Transverse colon (tissue), 4 donors: ENCODE measurements around the gene TBL3. TPM values are rescaled to one million over a fixed set of nuclear protein-coding genes. Genes with fewer than 3 reads are reported as not detected.

Experiments used
- DNase-seq: peaks from one replicate; pipeline ENCODE4 v3.0.0-alpha.2; 2019
- H3K27ac ChIP-seq, 4 donors: fragments of 200-600 bp; sonication (generic); 2 replicates each; pipeline ENCODE4 v1.5.1; 2016 to 2018; ENCODE audit warnings: inconsistent platforms in 4 of 4
- H3K27me3 ChIP-seq: fragments of 200-600 bp; sonication (generic); 2 replicates; pipeline ENCODE4 v1.5.1; 2017; ENCODE audit warnings: inconsistent platforms
- H3K36me3 ChIP-seq, 4 donors: fragments of 200-600 bp; sonication (generic); 2 replicates each; pipeline ENCODE4 v1.5.1; 2017 to 2019; ENCODE audit warnings: inconsistent platforms in 4 of 4
- H3K4me1 ChIP-seq, 4 donors: fragments of 200-600 bp; sonication (generic); 2 replicates each; pipeline ENCODE4 v1.5.1; 2017 to 2020; ENCODE audit warnings: inconsistent platforms in 4 of 4
- H3K4me3 ChIP-seq, 4 donors: fragments of 200-600 bp; sonication (generic); 1 replicate in 1 of 4; 2 replicates in 3 of 4; pipeline versions ENCODE4 v1.5.1 to v1.6.1; 2017 to 2019; ENCODE audit warnings: inconsistent platforms in 4 of 4
- H3K9me3 ChIP-seq, 2 donors: fragments of 200-600 bp; sonication (generic); 2 replicates each; pipeline ENCODE4 v1.5.1; 2017 to 2019; ENCODE audit warnings: inconsistent platforms in 2 of 2
- EP300 ChIP-seq: sonication (generic); formaldehyde crosslinking; IDR thresholded peaks from one replicate; pipeline ENCODE4 v1.6.1; 2017; ENCODE audit warnings: antibody characterized with exemption, low read depth
- POLR2A ChIP-seq: fragments of 450-650 bp; IDR thresholded peaks from one replicate; pipeline ENCODE4 v1.6.1; 2016; ENCODE audit warnings: antibody characterized with exemption, mild to moderate bottlenecking, moderate library complexity
- POLR2AphosphoS5 ChIP-seq, 3 donors: sonication (generic); formaldehyde crosslinking; IDR thresholded peaks; one replicate each; pipeline ENCODE4 v1.6.1; 2016; ENCODE audit warnings: antibody characterized with exemption in 3 of 3
- WGBS, 2 donors: methylation state at CpG; one replicate each; pipeline ENCODE4 v1.1.5; 2018; ENCODE audit warnings: low coverage in 1 of 2; 5-methylcytosine and 5-hydroxymethylcytosine counted together
- in situ Hi-C, 4 donors: fragments of 200-750 bp; cut with MboI; loops; one replicate each; pipeline versions ENCODE4 v1.15.0 to v1.15.1; 2017; ENCODE audit warnings: low sequenced_read_pairs in 3 of 4, low pct_ligation_motif_present in 1 of 4, low pct_unique_long_range_greater_than_20kb in 1 of 4
- intact Hi-C: fragments of 100-400 bp; cut with DNase I; formaldehyde crosslinking; loops from one replicate; pipeline ENCODE4 v1.15.1; 2023; ENCODE audit warnings: low total_unique reads
- total RNA-seq, 4 donors: library from RNA; depleted of rRNA; stranded (reverse); fragments of >200 nt; gene quantifications; one replicate each; pipeline ENCODE4 v1.1.0, GENCODE V29; 2016
- TF ChIP-seq, protein P1 (sequence below), 5 experiments: fragments of 200-600 bp in 3 of 5; fragments of 450-650 bp in 2 of 5; sonication (generic) in 3 of 5; IDR thresholded peaks; 1 replicate in 2 of 5; 2 replicates in 3 of 5; pipeline ENCODE4 v1.5.1; 2016 to 2017; ENCODE audit warnings: antibody characterized with exemption in 5 of 5, inconsistent platforms in 3 of 5, mild to moderate bottlenecking in 2 of 5, moderate library complexity in 1 of 5

TBL3 gene
- total RNA-seq, 4 donors from 2014 or later, result 23.2 to 31.0 (median 28.2) TPM

- Histone ChIP-seq H3K27me3 (peaks cover 44% of the 10 kb centered on the region), H3K4me3 (no peak overlapping the region), H3K27ac (peak overlapping the region; percentile 91 to 95 (median 93)), H3K36me3 (peaks cover 0 to 14% (median 2%) of the 10 kb centered on the region in 4 donors), H3K9me3 (no peaks in the 10 kb centered on the region), H3K4me1 (peaks cover 22 to 66% (median 60%) of the 10 kb centered on the region in 4 donors)
- TF ChIP-seq EP300 (no peak), POLR2AphosphoS5 (IDR thresholded peaks at IDR 0.05) (peak in 2 of 3 donors; percentile 60 to 64), POLR2A (peak; percentile 28)
- TF ChIP-seq, protein P1, sequence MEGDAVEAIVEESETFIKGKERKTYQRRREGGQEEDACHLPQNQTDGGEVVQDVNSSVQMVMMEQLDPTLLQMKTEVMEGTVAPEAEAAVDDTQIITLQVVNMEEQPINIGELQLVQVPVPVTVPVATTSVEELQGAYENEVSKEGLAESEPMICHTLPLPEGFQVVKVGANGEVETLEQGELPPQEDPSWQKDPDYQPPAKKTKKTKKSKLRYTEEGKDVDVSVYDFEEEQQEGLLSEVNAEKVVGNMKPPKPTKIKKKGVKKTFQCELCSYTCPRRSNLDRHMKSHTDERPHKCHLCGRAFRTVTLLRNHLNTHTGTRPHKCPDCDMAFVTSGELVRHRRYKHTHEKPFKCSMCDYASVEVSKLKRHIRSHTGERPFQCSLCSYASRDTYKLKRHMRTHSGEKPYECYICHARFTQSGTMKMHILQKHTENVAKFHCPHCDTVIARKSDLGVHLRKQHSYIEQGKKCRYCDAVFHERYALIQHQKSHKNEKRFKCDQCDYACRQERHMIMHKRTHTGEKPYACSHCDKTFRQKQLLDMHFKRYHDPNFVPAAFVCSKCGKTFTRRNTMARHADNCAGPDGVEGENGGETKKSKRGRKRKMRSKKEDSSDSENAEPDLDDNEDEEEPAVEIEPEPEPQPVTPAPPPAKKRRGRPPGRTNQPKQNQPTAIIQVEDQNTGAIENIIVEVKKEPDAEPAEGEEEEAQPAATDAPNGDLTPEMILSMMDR (IDR thresholded peaks at IDR 0.05), result no peak
- intact Hi-C loops (loop anchor here (10.0 kb wide), 1 partner anchor 683 kb away; no protein-coding TSS in a partner anchor), in situ Hi-C loops (no loop called here)
- peak; percentile 78 for DNase-seq
- WGBS, 2 donors, result 49% methylated on average over 5 of the region's 5 CpGs; no CpG with 5 or more reads in 1 of the 2 donors
Measured at GRCh38 chr16:1982013-1982433, 10.2 kb downstream of the TBL3 start.

- peaks cover 22 to 66% (median 60%) of the 10 kb centered on the region in 4 donors for H3K4me1 ChIP-seq
- peak overlapping the region; percentile 91 to 95 (median 93) for H3K27ac ChIP-seq
- TF ChIP-seq, protein P1 (IDR thresholded peaks at IDR 0.05), result peak in 1 of 5 experiments; percentile 3
- TF ChIP-seq EP300, result no peak
- TF ChIP-seq POLR2A, result no peak
- TF ChIP-seq POLR2AphosphoS5 (IDR thresholded peaks at IDR 0.05), result no peak
- peaks cover 39% of the 10 kb centered on the region for H3K27me3 ChIP-seq
- no peak for DNase-seq
- WGBS, 2 donors, result 28 to 40% methylated on average over 1 to 19 of the region's 19 CpGs
- H3K36me3 ChIP-seq, result peaks cover 0 to 8% (median 2%) of the 10 kb centered on the region in 4 donors
- no peaks in the 10 kb centered on the region for H3K9me3 ChIP-seq
- H3K4me3 ChIP-seq, result peak overlapping the region in 3 of 4 donors; percentile 74 to 90 (median 89)
- in situ Hi-C loops (no loop called here), intact Hi-C loops (loop anchor here (10.0 kb wide), 1 partner anchor 682 kb away; no protein-coding TSS in a partner anchor)
Measured at GRCh38 chr16:1982991-1983543, 11.2 kb downstream of the TBL3 start.

GRCh38 chr16:1983544-1984346 lies 11.9 kb downstream of the TBL3 start, which contains the start of gene GFER:
Gene GFER (plus strand): TSS chr16:1984193. CDS start chr16:1984219, 26 bp downstream.
- in situ Hi-C loops, result no loop called here
- no peaks in the 10 kb centered on the region for H3K9me3 ChIP-seq
- TF ChIP-seq EP300, result no peak
- peak in 2 of 3 donors; percentile 72 to 76 for TF ChIP-seq POLR2AphosphoS5 (IDR thresholded peaks at IDR 0.05)
- TF ChIP-seq POLR2A, result peak; percentile 71
- TF ChIP-seq, protein P1 (IDR thresholded peaks at IDR 0.05), result peak in 4 of 5 experiments; percentile 24 to 45 (median 30)
- intact Hi-C loops, result loop anchor here (10.0 kb wide), 1 partner anchor 681 kb away; no protein-coding TSS in a partner anchor
- H3K4me1 ChIP-seq, result peaks cover 22 to 62% (median 57%) of the 10 kb centered on the region in 4 donors
- peaks cover 37% of the 10 kb centered on the region for H3K27me3 ChIP-seq
- peak within 1 kb of the TSS; percentile 58 to 90 (median 82) for H3K4me3 ChIP-seq
- peaks cover 0 to 7% (median 0%) of the 10 kb centered on the region in 4 donors for H3K36me3 ChIP-seq
- WGBS, 2 donors, result 1% methylated on average over 37 of the region's 109 CpGs; no CpG with 5 or more reads in 1 of the 2 donors
- peak; percentile 92 for DNase-seq
- peak within 1 kb of the TSS; percentile 91 to 95 (median 93) for H3K27ac ChIP-seq
